KBM-7 (cell line): ENCODE measurements around the gene MIOX.

Experiments
- DNase-seq: peaks from one replicate; pipeline ENCODE4 v3.0.0-alpha.2; 2015
- in situ Hi-C: fragments of 300-500 bp; cut with MboI; formaldehyde crosslinking; loops from 2 replicates; pipeline ENCODE4 v1.14.3; 2020; ENCODE audit warnings: low sequenced_read_pairs, low pct_unique_long_range_greater_than_20kb, mixed read lengths

Gene MIOX

GRCh38 chr22:50447576-50448551, 38.8 kb upstream of the MIOX start:
- in situ Hi-C loops = no loop called here
- no peak for DNase-seq

- in situ Hi-C loops = no loop called here
- no peak for DNase-seq
These were observed 34.0 kb upstream of the MIOX start for GRCh38 chr22:50452649-50453048.

GRCh38 chr22:50454556-50455075, 32.0 kb upstream of the MIOX start:
- DNase-seq = no peak
- in situ Hi-C loops = no loop called here

GRCh38 chr22:50455201-50455600, 31.5 kb upstream of the MIOX start:
- in situ Hi-C loops = no loop called here
- DNase-seq = no peak

- in situ Hi-C loops = no loop called here
- DNase-seq = no peak
These were observed 30.6 kb upstream of the MIOX start for GRCh38 chr22:50456026-50456425.

- in situ Hi-C loops = no loop called here
- no peak for DNase-seq
These were observed 30.0 kb upstream of the MIOX start for GRCh38 chr22:50456466-50457234.

- no peak for DNase-seq
- in situ Hi-C loops = no loop called here
These were observed 27.6 kb upstream of the MIOX start for GRCh38 chr22:50459016-50459415.

GRCh38 chr22:50459496-50460140, 27.0 kb upstream of the MIOX start:
- no peak for DNase-seq
- in situ Hi-C loops = no loop called here

- in situ Hi-C loops = no loop called here
- no peak for DNase-seq
These were observed 25.7 kb upstream of the MIOX start for GRCh38 chr22:50460938-50461337.

- in situ Hi-C loops = no loop called here
- no peak for DNase-seq
These were observed 25.1 kb upstream of the MIOX start for GRCh38 chr22:50461536-50461935.

GRCh38 chr22:50461979-50462540, 24.6 kb upstream of the MIOX start:
- no peak for DNase-seq
- in situ Hi-C loops = no loop called here

- no peak for DNase-seq
- in situ Hi-C loops = no loop called here
These were observed 23.3 kb upstream of the MIOX start for GRCh38 chr22:50463188-50463900.

- no peak for DNase-seq
- in situ Hi-C loops = no loop called here
These were observed 22.2 kb upstream of the MIOX start for GRCh38 chr22:50464451-50464850.

- no peak for DNase-seq
- in situ Hi-C loops = no loop called here
These were observed 21.4 kb upstream of the MIOX start for GRCh38 chr22:50465066-50465930.

- in situ Hi-C loops = no loop called here
These were observed 19.3 kb upstream of the MIOX start for GRCh38 chr22:50467341-50467740.

GRCh38 chr22:50467773-50468440, 18.8 kb upstream of the MIOX start:
- in situ Hi-C loops = no loop called here
- no peak for DNase-seq

More at GRCh38 chr22:50467341-50467740, 19.3 kb upstream of the MIOX start:
- no peak for DNase-seq

GRCh38 chr22:50468626-50469025, 18.0 kb upstream of the MIOX start:
- DNase-seq = no peak
- in situ Hi-C loops = no loop called here
